ENCODE measurements around the gene TMEM97.
"Not testable (repeated sequence)": the region's sequence is repeated elsewhere in the genome, so short reads cannot be mapped to it uniquely, and the experiment has no call there.

TMEM97 gene

DNA sequence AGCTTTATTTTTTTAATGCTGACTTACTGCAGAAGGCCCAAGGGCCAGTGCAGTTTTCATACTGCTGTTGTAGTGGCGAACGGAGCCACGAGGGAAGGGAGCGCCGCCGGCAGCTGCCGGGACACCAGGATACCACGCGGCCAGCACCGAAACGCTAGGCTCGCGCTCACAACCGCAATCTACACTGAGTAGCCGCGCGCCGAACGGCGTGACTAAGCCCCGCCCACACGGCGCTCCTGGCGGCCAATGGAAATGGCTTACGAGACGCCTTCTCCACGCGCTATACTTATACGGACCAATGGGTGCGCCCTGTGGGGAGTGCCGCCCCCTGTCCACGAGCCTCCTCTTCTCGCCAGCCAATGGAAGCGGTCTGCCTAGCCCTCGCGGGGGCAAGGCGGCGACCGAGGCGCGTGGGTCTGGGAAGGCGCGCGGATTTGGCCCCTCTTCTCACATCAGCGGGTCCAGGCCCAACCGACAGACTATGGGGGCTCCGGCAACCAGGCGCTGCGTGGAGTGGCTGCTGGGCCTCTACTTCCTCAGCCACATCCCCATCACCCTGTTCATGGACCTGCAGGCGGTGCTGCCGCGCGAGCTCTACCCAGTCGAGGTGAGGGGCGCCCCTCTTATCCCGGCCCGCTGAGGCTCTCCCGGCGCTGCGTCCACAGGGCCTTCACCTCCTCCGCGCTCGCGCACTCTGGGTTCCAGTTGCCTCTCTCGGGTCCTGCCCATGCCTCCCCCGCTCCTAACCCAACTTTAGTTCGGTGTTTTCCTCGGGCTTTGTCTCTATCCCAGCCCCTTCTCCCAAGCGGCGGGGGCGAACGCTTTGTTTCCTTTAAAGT, at the start of gene TMEM97:
Gene TMEM97 (plus strand): TSS at position 442 of the 839 bp plus-strand sequence. CDS start 40 bp downstream, at position 482.
- peak; percentile 97 to 98 for DNase-seq

DNA sequence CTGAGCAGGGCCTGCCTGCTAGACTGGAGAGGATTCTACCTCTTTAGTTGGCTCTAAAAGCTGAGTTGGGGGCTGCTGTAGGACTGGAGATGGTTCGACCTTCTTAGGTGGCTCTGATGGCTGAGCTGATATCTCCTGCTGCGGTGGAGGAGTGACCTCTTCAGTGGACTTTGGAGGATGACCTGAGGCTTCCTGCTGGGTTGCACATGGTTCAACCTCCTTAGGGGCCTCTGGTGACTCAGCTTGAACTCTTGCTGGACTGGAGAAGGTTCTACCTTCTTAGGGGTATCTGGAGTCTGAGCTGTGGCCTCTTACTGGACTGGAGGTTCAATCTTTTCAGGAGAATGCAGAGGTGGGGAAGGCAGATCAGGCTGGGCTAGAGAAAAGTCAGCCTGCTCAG, 48.9 kb upstream of the TMEM97 start:
- no peak for DNase-seq

DNA sequence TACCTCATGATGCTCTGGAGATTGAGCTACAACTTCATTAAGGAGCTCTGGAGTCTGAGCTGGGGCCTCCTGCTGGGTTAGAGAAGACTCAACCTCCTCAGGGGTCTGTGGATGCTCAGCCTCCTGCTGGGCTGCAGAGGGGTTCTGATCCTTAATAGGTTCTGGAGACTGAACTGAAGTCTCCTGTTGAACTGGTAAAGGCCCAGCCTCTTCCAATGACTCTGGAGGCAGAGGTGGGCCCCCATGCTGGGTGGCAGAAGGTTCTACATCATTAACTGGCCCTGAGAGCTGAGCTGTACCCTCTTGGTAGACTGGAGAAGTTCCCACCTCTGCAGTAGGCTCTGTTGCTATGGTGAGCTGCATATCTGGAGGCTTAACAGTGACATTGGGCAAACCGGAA, 48.1 kb upstream of the TMEM97 start:
- no peak for DNase-seq

DNA sequence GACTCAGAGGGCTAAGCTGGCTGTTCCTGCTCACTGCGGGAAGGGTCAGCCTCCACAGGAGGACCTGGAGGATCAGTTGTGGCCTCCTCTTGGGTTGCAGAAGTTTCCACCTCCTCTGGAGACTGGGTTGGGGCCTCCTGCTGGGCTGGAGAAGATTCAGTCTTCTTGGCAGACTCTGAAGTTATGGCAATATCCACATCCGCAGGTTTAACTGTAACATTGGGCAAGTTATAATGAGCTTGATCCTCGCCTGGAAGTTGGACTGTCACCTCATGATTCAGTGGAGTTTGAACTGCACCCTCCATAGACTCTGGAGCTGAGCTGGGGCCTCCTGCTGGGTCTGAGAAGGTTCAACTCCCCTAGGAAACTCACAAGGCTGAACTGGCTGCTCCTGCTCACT, 47.6 kb upstream of the TMEM97 start:
- DNase-seq, result no peak

DNA sequence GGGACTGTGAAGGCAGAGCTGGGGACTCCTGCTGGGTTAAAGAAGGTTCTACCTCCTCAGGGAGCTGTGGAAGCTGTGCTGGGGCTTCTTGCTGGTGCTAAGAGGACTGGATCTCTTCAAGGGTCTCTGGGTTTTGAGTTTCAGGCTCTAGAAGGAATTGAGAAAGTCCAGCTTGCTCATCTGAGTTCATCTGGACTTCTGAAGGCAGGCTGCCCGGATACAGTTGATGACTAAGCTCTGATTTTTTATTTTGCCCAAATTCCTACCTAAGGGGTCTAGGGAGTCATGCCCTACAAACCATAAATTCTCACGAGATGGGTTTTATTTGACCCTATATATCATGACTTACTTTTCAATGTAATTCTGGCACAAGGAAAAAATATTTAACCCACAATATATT, 46.8 kb upstream of the TMEM97 start:
- no peak for DNase-seq

DNA sequence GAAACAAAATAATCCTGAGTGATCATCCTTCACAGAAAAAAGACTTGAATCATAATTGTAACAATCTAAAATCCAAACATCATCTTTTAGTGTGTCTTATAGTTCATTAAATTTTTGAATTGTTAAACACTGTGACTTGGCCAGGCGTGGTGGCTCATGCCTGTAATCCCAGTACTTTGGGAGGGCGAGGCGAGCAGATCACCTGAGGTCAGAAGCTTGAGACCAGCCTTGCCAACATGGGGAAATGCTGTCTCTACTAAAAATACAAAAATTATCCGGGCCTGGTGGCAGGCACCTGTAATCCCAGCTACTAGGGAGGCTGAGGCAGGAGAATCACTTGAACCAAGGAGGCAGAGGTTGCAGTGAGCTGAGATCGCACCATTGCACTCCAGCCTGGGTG, 45.7 kb upstream of the TMEM97 start:
- not testable (repeated sequence) for DNase-seq

- DNase-seq, result no peak
Measured at GRCh38 chr17:28274591-28275265, 44.3 kb upstream of the TMEM97 start.

GRCh38 chr17:28276011-28276410, 43.0 kb upstream of the TMEM97 start:
- no peak for DNase-seq

- DNase-seq, result no peak
Measured at GRCh38 chr17:28279411-28279810, 39.6 kb upstream of the TMEM97 start.

DNA sequence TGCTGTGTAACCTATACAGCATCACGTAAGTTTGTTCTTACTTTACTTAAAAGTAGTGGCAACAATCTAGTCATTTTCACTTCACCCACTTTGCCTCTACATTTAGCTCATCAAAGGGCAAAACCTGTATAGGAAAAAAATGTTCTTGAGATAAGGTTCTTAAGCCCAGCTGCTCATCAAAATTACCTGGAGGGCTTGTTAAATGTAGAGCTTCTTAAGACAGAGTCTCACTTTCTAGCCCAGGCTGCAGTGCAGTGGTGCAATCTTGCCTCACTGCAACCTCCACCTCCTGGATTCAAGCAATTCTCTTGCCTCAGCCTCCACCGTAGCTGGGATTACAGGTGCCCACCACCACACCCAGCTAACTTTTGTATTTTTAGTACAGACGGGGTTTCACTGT, 38.2 kb upstream of the TMEM97 start:
- DNase-seq, result no peak

GRCh38 chr17:28282596-28282995, 36.4 kb upstream of the TMEM97 start:
- DNase-seq, result no peak

GRCh38 chr17:28285965-28286364, 33.0 kb upstream of the TMEM97 start:
- no peak for DNase-seq

GRCh38 chr17:28290703-28291102, 28.3 kb upstream of the TMEM97 start:
- no peak for DNase-seq

GRCh38 chr17:28291780-28292330, 27.1 kb upstream of the TMEM97 start:
- DNase-seq, result no peak

- not testable (repeated sequence) for DNase-seq
Measured at GRCh38 chr17:28292878-28293277, 26.1 kb upstream of the TMEM97 start.

- peak in 1 of 2 donors; percentile 1 for DNase-seq
Measured at GRCh38 chr17:28293994-28294393, 25.0 kb upstream of the TMEM97 start.

- no peak for DNase-seq
Measured at GRCh38 chr17:28295677-28296578, 23.1 kb upstream of the TMEM97 start.

GRCh38 chr17:28298449-28298848, 20.6 kb upstream of the TMEM97 start:
- DNase-seq, result no peak

DNA sequence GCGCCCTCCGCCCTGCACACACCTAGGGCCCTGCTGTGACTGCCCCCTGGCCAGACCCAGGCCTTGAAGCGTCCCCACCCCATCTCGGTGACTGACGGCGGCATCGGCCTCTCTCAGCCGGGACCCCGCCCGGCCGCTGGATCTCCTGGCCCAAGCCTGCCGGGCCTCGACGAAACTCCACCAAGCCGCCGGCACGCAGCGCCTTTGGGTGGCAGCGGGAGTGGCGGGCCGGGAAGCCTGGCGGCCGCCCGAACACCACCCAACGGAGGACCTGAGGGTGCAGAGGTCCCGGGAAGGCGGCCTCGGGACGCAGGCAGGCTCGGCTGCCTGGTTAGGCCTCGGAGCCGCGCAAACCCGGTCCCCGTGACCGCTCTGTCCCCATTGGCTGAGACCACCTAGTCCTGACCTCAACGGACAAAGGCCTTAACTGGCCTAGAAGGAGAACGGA, 12.0 kb upstream of the TMEM97 start:
- DNase-seq, result no peak

DNA sequence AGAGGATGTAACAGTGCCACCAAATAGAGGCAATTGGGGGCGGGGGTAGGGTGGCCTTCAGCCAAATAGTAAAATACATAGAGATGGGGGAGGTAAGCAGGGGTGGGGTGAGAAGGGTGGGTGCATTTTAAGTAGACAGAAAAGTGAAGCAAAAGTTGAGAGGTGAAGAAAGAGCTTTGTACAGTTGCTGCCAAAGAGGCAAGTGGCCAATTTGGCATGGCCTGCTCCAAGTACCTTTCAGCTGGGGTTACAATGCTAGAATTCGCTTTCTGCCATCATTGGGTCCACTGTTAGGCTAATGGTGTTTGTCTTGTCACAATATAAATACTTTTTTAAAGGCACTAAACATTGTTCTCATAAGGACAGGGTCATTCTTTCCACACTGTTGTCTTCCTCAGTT, 5.2 kb upstream of the TMEM97 start:
- no peak for DNase-seq

- DNase-seq, result no peak
Measured at GRCh38 chr17:28315846-28316705, 2.9 kb upstream of the TMEM97 start.

Measured in inflammatory macrophage treated with lipopolysaccharide for 1 hour (primary cell).